GM12864 (cell line): ENCODE results near the gene GATB.

Experiments
- DNase-seq: peaks from one replicate; pipeline ENCODE4 v3.0.0-alpha.2; 2011; ENCODE audit warnings: low read depth
- H3K4me3 ChIP-seq: 2 replicates; pipeline ENCODE4 v1.5.1; 2011; ENCODE audit warnings: mild to moderate bottlenecking, low read depth, low read length, control low read depth
- CTCF ChIP-seq: IDR thresholded peaks from 2 replicates; pipeline ENCODE4 v1.5.1; 2011; ENCODE audit warnings: low read depth, mild to moderate bottlenecking, moderate library complexity, low read length, control low read depth, inconsistent platforms; ENCODE audit errors: missing control alignments

The GATB gene

DNA sequence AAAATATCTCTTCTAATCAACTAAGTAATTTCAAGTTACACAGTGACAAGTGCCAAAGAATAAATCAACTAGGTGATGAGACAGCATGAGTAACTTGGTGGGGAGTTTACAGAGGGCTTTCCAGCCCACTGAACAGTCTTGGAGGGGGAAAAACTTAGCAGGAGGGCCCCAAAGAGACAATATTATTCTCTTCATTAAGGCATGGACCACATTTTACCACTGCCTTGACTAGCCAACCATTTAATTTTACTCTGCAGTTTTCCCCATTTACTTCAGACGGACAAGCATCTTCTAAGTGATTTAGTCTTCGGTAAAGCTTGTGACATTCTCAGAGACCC is 25.3 kb upstream of the GATB start:
- no peak for DNase-seq
- no peak for TF ChIP-seq CTCF
- no peak overlapping the region for H3K4me3 ChIP-seq

DNA sequence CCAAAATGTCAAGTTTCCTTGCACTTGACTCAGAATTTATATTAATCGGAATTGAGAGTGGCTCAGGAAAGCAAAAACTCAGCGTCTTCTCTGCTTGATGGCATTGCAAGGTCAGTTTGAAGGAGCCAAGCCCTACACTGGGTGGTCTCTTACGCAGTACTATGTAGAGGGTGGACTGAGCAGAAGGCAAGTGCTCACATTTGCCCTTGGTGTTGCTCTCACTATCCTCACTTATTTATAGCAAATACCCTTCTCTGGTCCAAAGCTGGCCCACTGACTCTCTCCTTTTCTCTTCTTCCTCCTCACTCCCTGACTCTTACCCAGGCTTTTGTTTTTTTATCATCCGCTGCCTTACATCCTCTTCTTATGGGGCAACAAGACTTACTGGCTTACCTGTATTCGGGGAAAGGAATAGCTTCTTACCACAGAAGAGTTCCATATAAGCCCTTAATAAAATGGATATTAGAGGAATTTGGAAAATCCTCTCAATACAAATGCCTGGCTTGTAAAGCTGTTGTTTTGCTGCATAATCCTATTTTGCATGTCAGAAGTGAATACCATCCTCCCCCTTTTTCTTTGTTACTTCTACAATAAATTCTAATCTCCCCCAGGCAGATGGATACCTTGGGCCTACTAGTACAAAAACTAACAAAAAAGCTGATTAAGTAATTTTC is 24.8 kb upstream of the GATB start:
- DNase-seq, result no peak
- H3K4me3 ChIP-seq, result no peak overlapping the region
- TF ChIP-seq CTCF, result no peak

GRCh38 chr4:151784706-151785105 is 23.9 kb upstream of the GATB start:
- no peak for TF ChIP-seq CTCF
- DNase-seq, result no peak
- no peak overlapping the region for H3K4me3 ChIP-seq

DNA sequence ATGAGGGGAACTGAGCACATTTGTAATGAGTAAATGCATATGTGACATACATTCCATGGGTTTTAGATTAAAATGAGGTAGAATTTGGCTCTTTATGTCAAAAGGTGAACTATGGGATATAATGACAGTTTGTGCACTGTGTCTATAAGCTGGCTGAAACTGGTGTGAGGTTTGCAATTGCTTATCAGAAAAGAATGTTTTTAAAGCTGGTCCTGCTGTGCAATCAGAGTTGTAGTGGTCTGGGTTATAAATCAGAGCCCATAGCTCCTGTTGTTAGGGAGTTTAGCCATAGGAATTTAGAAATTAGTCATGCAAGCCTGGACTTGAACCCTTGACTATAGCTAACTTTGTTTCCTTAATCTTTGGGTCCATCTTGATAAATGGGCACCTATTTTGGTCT is 23.1 kb upstream of the GATB start:
- H3K4me3 ChIP-seq, result no peak overlapping the region
- DNase-seq, result no peak
- TF ChIP-seq CTCF, result no peak

DNA sequence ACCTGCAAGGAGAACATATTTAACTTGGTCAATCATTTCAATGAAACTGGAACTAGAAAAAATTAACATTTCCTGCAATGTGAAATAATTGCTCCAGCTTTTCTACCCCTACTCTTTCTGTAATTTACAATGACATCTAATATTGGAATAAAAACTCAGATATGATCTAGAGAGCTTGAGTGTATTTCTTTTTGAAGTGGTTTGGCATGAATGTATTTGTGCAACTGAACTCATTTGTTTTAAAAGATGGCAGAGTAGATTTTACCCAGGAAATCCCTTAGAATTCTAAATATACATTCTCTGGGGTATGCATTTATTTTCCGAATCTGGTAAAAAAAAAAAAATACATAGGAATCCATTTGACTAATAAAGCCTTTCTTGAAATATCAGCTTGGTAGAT is 21.5 kb upstream of the GATB start:
- H3K4me3 ChIP-seq, result no peak overlapping the region
- DNase-seq, result no peak
- no peak for TF ChIP-seq CTCF

DNA sequence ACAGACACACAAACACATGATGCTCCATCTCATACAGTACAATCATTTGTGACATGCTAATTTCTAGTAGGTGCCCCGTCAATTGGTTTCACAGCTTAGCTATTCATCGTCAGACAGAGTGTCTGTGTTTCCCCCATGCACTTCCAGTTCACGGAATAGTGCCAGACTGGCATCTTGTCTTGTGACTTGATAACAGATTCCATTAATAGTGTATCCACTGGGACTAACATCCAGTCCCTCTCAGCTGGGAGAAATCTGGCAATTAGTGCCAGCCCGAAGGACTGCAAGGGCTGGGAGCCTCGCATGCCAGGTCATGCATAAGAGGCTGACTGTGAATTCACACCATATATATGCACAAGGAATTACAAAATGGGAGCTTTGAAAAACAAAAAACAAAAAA is 20.2 kb upstream of the GATB start:
- TF ChIP-seq CTCF, result no peak
- H3K4me3 ChIP-seq, result no peak overlapping the region
- no peak for DNase-seq

DNA sequence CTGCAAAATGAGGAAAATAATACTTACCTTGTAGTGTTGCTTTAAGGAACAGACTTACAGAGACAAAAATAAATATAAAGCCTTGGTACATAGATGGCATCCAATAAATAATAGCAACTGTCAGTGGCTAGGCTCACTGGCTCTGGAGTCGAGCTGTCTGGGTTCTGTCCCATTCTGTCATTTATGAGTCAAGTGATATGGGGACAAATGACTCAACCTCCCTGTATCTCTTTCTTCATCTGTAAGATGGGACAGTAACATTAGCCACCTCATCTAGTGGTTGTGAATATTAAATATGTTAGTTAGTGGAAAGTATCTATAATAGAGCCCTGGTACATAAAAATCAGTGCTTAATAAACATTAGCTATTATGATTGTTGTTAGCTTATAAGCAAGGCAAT is 16.7 kb upstream of the GATB start:
- no peak overlapping the region for H3K4me3 ChIP-seq
- no peak for TF ChIP-seq CTCF
- no peak for DNase-seq
